GM12878 (cell line): ENCODE data around the gene IL36RN.

Source experiments
- BHLHE40 ChIP-seq, 2 experiments: fragments of 450-650 bp in 1 of 2; IDR thresholded peaks; 2 replicates each; pipeline ENCODE4 v1.6.1; 2011 to 2017; ENCODE audit warnings: low read depth in 2 of 2, borderline replicate concordance in 1 of 2, improper control_type of control experiment in 1 of 2, low read length in 1 of 2, mild to moderate bottlenecking in 1 of 2
- CBX5 ChIP-seq: sonication (generic); IDR thresholded peaks from 2 replicates; pipeline ENCODE4 v1.6.1; 2016; ENCODE audit warnings: low read depth, moderate library complexity, mild to moderate bottlenecking, inconsistent platforms
- CTCF ChIP-seq, 3 experiments: IDR thresholded peaks in 2 of 3; conservative IDR thresholded peaks in 1 of 3; 2 replicates each; pipeline ENCODE4 v1.5.1; 2011; ENCODE audit warnings: low read depth in 3 of 3, low read length in 3 of 3, mild to moderate bottlenecking in 3 of 3, control low read depth in 2 of 3, moderate library complexity in 2 of 3, inconsistent platforms in 1 of 3, mixed read lengths in 1 of 3; ENCODE audit not compliant: control insufficient read depth in 2 of 3, insufficient read depth in 1 of 3; ENCODE audit errors: extremely low read depth in 1 of 3
- E4F1 ChIP-seq: fragments of 450-650 bp; IDR thresholded peaks from 2 replicates; pipeline ENCODE4 v1.6.1; 2018; ENCODE audit warnings: borderline replicate concordance, mild to moderate bottlenecking; ENCODE audit not compliant: partially characterized antibody
- FOXM1 ChIP-seq: IDR thresholded peaks from 2 replicates; pipeline ENCODE4 v1.6.1; 2012; ENCODE audit warnings: low read depth, mild to moderate bottlenecking, inconsistent platforms, low read length, moderate library complexity
- HDAC6 ChIP-seq: fragments of 200-600 bp; sonication (generic); IDR thresholded peaks from one replicate; pipeline ENCODE4 v1.8.0; 2017; ENCODE audit warnings: antibody characterized with exemption; ENCODE audit not compliant: unreplicated experiment
- MAX ChIP-seq: IDR thresholded peaks from 2 replicates; pipeline ENCODE4 v1.6.1; 2012; ENCODE audit warnings: low read depth, low read length, improper control_type of control experiment
- POLR2A ChIP-seq: IDR thresholded peaks from 2 replicates; pipeline ENCODE4 v1.6.1; 2011; ENCODE audit warnings: low read depth, mild to moderate bottlenecking, low read length
- TBL1XR1 ChIP-seq: IDR thresholded peaks from 2 replicates; pipeline ENCODE4 v1.6.1; 2012; ENCODE audit warnings: low read depth, low read length, improper control_type of control experiment

- TF ChIP-seq CTCF (IDR thresholded peaks at IDR 0.05 in 2 of 3, conservative IDR thresholded peaks at IDR 0.05 in 1 of 3; ENCODE audit: control insufficient read depth in 2 of 3, extremely low read depth in 1 of 3, insufficient read depth in 1 of 3, low read depth in 3 of 3, low read length in 3 of 3) (no peak), FOXM1 (no peak), BHLHE40 (IDR thresholded peaks at IDR 0.05; ENCODE audit: borderline replicate concordance in 1 of 2, low read depth in 2 of 2, low read length in 1 of 2) (no peak), POLR2A (no peak), MAX (no peak), TBL1XR1 (no peak), CBX5 (no peak), HDAC6 (no peak), E4F1 (no peak)
These were observed 31.3 kb upstream of the IL36RN start for GRCh38 chr2:113027691-113028090.
